RWPE1 (cell line): ENCODE results near the gene AP1G2.
"Not testable (repeated sequence)": the region's sequence is repeated elsewhere in the genome, so short reads cannot be mapped to it uniquely, and the experiment has no call there.

Experiments used
- CTCF ChIA-PET: fragments of 350-600 bp; sonication (Branson Sonifier 250); formaldehyde crosslinking; extraction: SDS; loops from one replicate; lab custom pipeline; 2021; lab: Yijun Ruan, JAX
- POLR2A ChIA-PET: fragments of 400-600 bp; formaldehyde crosslinking; extraction: SDS; loops from one replicate; lab custom pipeline; 2020; ENCODE audit warnings: antibody characterized with exemption; ENCODE audit not compliant: low non-redundant PET; lab: Yijun Ruan, JAX
- DNase-seq: peaks from one replicate; pipeline ENCODE4 v3.0.0; 2012; ENCODE audit warnings: low spot score
- H3K27ac ChIP-seq: fragments of 450-650 bp; 2 replicates; pipeline ENCODE4 v1.5.1; 2017
- CTCF ChIP-seq: fragments of 450-650 bp; conservative IDR thresholded peaks from 2 replicates; pipeline ENCODE4 v1.5.1; 2017; ENCODE audit warnings: low read depth, mild to moderate bottlenecking

AP1G2 gene

GRCh38 chr14:23601424-23601823 is 33.8 kb upstream of the AP1G2 start:
- CTCF ChIA-PET, result interaction anchor here (0.7 kb wide), 1 partner anchor 740 kb away, joined by 3 read pairs; no protein-coding TSS in a partner anchor
- TF ChIP-seq CTCF, result no peak
- POLR2A ChIA-PET, result no interaction called here
- H3K27ac ChIP-seq, result no peak overlapping the region
- DNase-seq, result no peak

- DNase-seq, result no peak
- CTCF ChIA-PET, result no interaction called here
- no peak overlapping the region for H3K27ac ChIP-seq
- POLR2A ChIA-PET, result no interaction called here
- TF ChIP-seq CTCF, result no peak
These were observed 33.2 kb upstream of the AP1G2 start for GRCh38 chr14:23600806-23601205.

- DNase-seq, result no peak
- POLR2A ChIA-PET, result no interaction called here
- CTCF ChIA-PET, result no interaction called here
- no peak overlapping the region for H3K27ac ChIP-seq
- no peak for TF ChIP-seq CTCF
These were observed 32.7 kb upstream of the AP1G2 start for GRCh38 chr14:23600322-23600707.

GRCh38 chr14:23594191-23594590 is 26.6 kb upstream of the AP1G2 start:
- DNase-seq, POLR2A ChIA-PET, H3K27ac ChIP-seq: not testable (repeated sequence)
- CTCF ChIA-PET, result interaction anchor here (0.7 to 0.8 kb wide), 2 partner anchors 273 to 294 kb away, joined by 3 read pairs; no protein-coding TSS in a partner anchor

GRCh38 chr14:23590198-23590597 is 22.6 kb upstream of the AP1G2 start:
- CTCF ChIA-PET, result interaction anchor here (0.8 to 1.3 kb wide), 2 partner anchors 55 to 274 kb away, joined by 3 read pairs; no protein-coding TSS in a partner anchor
- POLR2A ChIA-PET, result no interaction called here

GRCh38 chr14:23589606-23590005 is 22.0 kb upstream of the AP1G2 start:
- ChIA-PET CTCF (interaction anchor here (0.6 to 1.7 kb wide), 12 partner anchors 15 to 341 kb away, joined by 3 to 15 read pairs (median 4); partner anchors contain the start of gene SLC22A17), POLR2A (no interaction called here)
- no peak for TF ChIP-seq CTCF
- DNase-seq, result no peak
- no peak overlapping the region for H3K27ac ChIP-seq

More at GRCh38 chr14:23590198-23590597, 22.6 kb upstream of the AP1G2 start:
- DNase-seq, result no peak
- no peak for TF ChIP-seq CTCF
- H3K27ac ChIP-seq, result no peak overlapping the region

GRCh38 chr14:23588884-23589598 is 21.4 kb upstream of the AP1G2 start:
- H3K27ac ChIP-seq, result no peak overlapping the region
- ChIA-PET POLR2A (no interaction called here), CTCF (interaction anchor here (0.6 to 1.7 kb wide), 16 partner anchors 14 to 497 kb away, joined by 3 to 15 read pairs (median 4); partner anchors contain the start of gene SLC22A17)
- DNase-seq, result peak; percentile 85
- peak; percentile 70 for TF ChIP-seq CTCF

- DNase-seq, H3K27ac ChIP-seq, POLR2A ChIA-PET, CTCF ChIA-PET: not testable (repeated sequence)
These were observed 17.1 kb upstream of the AP1G2 start for GRCh38 chr14:23584527-23585203.

GRCh38 chr14:23583761-23584526 is 16.4 kb upstream of the AP1G2 start:
- CTCF ChIA-PET, POLR2A ChIA-PET, H3K27ac ChIP-seq, DNase-seq: not testable (repeated sequence)
